ENCODE data around the gene SPTSSB. TPM values are rescaled to one million over a fixed set of nuclear protein-coding genes. Genes with fewer than 3 reads are reported as not detected.

SPTSSB gene
- total RNA-seq, 1 donor from 2014 or later: 0.50 TPM

DNA sequence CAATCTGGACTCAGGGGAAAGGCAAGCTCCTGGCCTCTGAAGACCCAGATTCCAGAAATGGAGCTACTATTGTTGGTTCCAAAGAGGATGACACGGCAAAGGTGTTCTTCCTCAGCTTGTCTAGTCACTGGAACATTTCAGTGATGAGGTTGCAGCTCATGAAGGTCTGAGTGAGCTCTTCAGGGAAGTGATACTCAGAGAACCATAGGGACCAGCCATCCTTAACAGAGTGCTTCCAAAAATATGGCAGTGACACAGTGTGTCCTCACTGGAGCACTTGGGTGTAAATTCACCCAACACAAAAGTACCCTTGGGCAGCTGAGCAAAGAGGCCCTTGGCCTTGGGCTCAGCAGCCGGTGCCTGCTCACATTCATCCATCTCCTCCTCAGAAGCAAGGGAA, 46.3 kb downstream of the SPTSSB start:
- no peak overlapping the region for H3K4me2 ChIP-seq (ENCODE audit: low read length)
- no peak overlapping the region for H3K27ac ChIP-seq (ENCODE audit: low read depth, low read length)
- no peaks in the 10 kb centered on the region for H3K27me3 ChIP-seq (ENCODE audit: insufficient read depth, low read length)
- no peak overlapping the region for H3K4me3 ChIP-seq (ENCODE audit: insufficient read depth, low read depth, low read length)
- no peak overlapping the region for H3K9ac ChIP-seq (ENCODE audit: low read length)
- no peaks in the 10 kb centered on the region for H3K36me3 ChIP-seq (ENCODE audit: insufficient read depth, low read length)
- H2AFZ ChIP-seq (ENCODE audit: low read depth, low read length): no peak overlapping the region
- H3K27me3 Mint-ChIP-seq (ENCODE audit: low read depth, unreplicated experiment): peaks cover 2% of the 10 kb centered on the region
- H3K4me3 Mint-ChIP-seq (ENCODE audit: unreplicated experiment): no peak overlapping the region
- no peaks in the 10 kb centered on the region for H3K4me1 Mint-ChIP-seq (ENCODE audit: low read depth, unreplicated experiment)
- FAIRE-seq (no peak), DNase-seq (ENCODE audit: low read depth) (no peak)
- no peaks in the 10 kb centered on the region for H4K20me1 ChIP-seq (ENCODE audit: insufficient read depth, low read length)
- H3K4me1 ChIP-seq (ENCODE audit: insufficient read depth, low read length): no peaks in the 10 kb centered on the region
- TF ChIP-seq, protein P1, sequence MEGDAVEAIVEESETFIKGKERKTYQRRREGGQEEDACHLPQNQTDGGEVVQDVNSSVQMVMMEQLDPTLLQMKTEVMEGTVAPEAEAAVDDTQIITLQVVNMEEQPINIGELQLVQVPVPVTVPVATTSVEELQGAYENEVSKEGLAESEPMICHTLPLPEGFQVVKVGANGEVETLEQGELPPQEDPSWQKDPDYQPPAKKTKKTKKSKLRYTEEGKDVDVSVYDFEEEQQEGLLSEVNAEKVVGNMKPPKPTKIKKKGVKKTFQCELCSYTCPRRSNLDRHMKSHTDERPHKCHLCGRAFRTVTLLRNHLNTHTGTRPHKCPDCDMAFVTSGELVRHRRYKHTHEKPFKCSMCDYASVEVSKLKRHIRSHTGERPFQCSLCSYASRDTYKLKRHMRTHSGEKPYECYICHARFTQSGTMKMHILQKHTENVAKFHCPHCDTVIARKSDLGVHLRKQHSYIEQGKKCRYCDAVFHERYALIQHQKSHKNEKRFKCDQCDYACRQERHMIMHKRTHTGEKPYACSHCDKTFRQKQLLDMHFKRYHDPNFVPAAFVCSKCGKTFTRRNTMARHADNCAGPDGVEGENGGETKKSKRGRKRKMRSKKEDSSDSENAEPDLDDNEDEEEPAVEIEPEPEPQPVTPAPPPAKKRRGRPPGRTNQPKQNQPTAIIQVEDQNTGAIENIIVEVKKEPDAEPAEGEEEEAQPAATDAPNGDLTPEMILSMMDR (IDR thresholded peaks at IDR 0.05; ENCODE audit: insufficient read depth, low read depth, low read length): no peak
- no peak for TF ChIP-seq EZH2 (IDR thresholded peaks at IDR 0.05; ENCODE audit: insufficient read depth, low read length)
- no peaks in the 10 kb centered on the region for H3K36me3 Mint-ChIP-seq (ENCODE audit: low read depth, unreplicated experiment)
- no peaks in the 10 kb centered on the region for H3K79me2 ChIP-seq (ENCODE audit: insufficient read depth, low read length)
- H3K9me3 Mint-ChIP-seq (ENCODE audit: unreplicated experiment): peaks cover 16% of the 10 kb centered on the region
- H3K27ac Mint-ChIP-seq (ENCODE audit: unreplicated experiment): no peak overlapping the region
- H3K9me3 ChIP-seq (ENCODE audit: insufficient read depth, low read depth, low read length): no peaks in the 10 kb centered on the region

DNA sequence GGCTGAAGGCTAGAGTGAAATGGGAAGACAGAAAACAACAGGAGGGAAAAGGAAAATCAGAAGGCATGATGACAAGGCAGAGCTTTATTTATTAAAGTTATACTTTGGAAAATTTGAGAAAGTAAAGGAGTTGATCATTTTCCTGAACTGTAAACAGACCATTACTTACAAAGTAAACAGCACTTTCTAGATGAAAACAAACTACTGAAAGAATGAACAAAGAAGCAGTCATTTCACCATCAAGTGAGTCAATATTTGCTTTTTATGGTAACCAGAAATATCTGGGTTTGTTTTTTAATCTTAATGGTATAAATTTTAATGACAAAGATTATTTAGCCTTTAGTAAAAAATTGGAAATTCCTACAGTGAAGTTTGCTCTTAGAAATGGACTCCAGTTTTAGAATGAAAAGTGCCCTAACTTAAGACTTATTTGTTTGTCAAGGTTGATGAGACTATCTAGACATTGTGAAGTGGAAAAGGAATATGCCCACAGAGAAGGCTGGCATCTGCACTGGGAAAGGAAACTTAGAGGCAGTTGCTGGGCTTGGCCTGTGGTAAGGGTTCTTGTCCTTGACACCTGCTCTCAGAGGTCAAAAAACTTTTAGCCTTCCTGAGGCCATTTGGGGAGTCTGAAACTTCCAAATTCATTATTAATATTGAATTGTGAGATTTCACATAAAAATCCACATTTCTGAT, 47.2 kb downstream of the SPTSSB start:
- no peaks in the 10 kb centered on the region for H3K4me1 ChIP-seq (ENCODE audit: insufficient read depth, low read length)
- H3K9ac ChIP-seq (ENCODE audit: low read length): no peak overlapping the region
- peaks cover 16% of the 10 kb centered on the region for H3K9me3 Mint-ChIP-seq (ENCODE audit: unreplicated experiment)
- TF ChIP-seq, protein P1 (IDR thresholded peaks at IDR 0.05; ENCODE audit: insufficient read depth, low read depth, low read length): no peak
- no peak for TF ChIP-seq EZH2 (IDR thresholded peaks at IDR 0.05; ENCODE audit: insufficient read depth, low read length)
- DNase-seq (ENCODE audit: low read depth): no peak
- FAIRE-seq: no peak
- H2AFZ ChIP-seq (ENCODE audit: low read depth, low read length): no peak overlapping the region
- H3K79me2 ChIP-seq (ENCODE audit: insufficient read depth, low read length): no peaks in the 10 kb centered on the region
- H3K36me3 ChIP-seq (ENCODE audit: insufficient read depth, low read length): no peaks in the 10 kb centered on the region
- H3K9me3 ChIP-seq (ENCODE audit: insufficient read depth, low read depth, low read length): no peaks in the 10 kb centered on the region
- H4K20me1 ChIP-seq (ENCODE audit: insufficient read depth, low read length): no peaks in the 10 kb centered on the region
- no peaks in the 10 kb centered on the region for H3K27me3 Mint-ChIP-seq (ENCODE audit: low read depth, unreplicated experiment)
- no peak overlapping the region for H3K4me3 ChIP-seq (ENCODE audit: insufficient read depth, low read depth, low read length)
- H3K27me3 ChIP-seq (ENCODE audit: insufficient read depth, low read length): no peaks in the 10 kb centered on the region
- H3K36me3 Mint-ChIP-seq (ENCODE audit: low read depth, unreplicated experiment): no peaks in the 10 kb centered on the region
- no peak overlapping the region for H3K4me3 Mint-ChIP-seq (ENCODE audit: unreplicated experiment)
- H3K4me1 Mint-ChIP-seq (ENCODE audit: low read depth, unreplicated experiment): no peaks in the 10 kb centered on the region
- no peak overlapping the region for H3K27ac Mint-ChIP-seq (ENCODE audit: unreplicated experiment)
- H3K27ac ChIP-seq (ENCODE audit: low read depth, low read length): no peak overlapping the region
- no peak overlapping the region for H3K4me2 ChIP-seq (ENCODE audit: low read length)
